ENCODE measurements around the gene MACROD2.

GRCh38 chr20:15561070-15561569 lies 1565.8 kb downstream of the MACROD2 start:
- no peak for TF ChIP-seq ZNF274 (IDR thresholded peaks at IDR 0.05; ENCODE audit: low read depth, low read length)
- TF ChIP-seq YY1 (IDR thresholded peaks at IDR 0.05; ENCODE audit: insufficient read depth, insufficient read length), result no peak
